Endothelial cell (in vitro differentiated cells): ENCODE results near the gene UNC93B1. TPM values are rescaled to one million over a fixed set of nuclear protein-coding genes. Genes with fewer than 3 reads are reported as not detected.

Experiments used
- DNase-seq: peaks from one replicate; pipeline ENCODE4 v3.0.0; 2021; ENCODE audit warnings: low spot score
- H3K27ac Mint-ChIP-seq: one replicate; pipeline ENCODE4 v1.8.0; 2021; ENCODE audit warnings: mixed read lengths, inconsistent platforms; ENCODE audit not compliant: unreplicated experiment
- H3K27me3 Mint-ChIP-seq: one replicate; pipeline ENCODE4 v1.8.0; 2021; ENCODE audit warnings: mild to moderate bottlenecking, moderate library complexity, mixed read lengths, inconsistent platforms; ENCODE audit not compliant: unreplicated experiment
- H3K36me3 Mint-ChIP-seq: one replicate; pipeline ENCODE4 v1.8.0; 2021; ENCODE audit warnings: mild to moderate bottlenecking, low read depth, mixed read lengths, inconsistent platforms; ENCODE audit not compliant: unreplicated experiment
- H3K4me1 Mint-ChIP-seq: one replicate; pipeline ENCODE4 v1.8.0; 2021; ENCODE audit warnings: mild to moderate bottlenecking, mixed read lengths, inconsistent platforms; ENCODE audit not compliant: unreplicated experiment
- H3K4me3 Mint-ChIP-seq: one replicate; pipeline ENCODE4 v1.8.0; 2021; ENCODE audit warnings: mild to moderate bottlenecking, mixed read lengths, inconsistent platforms; ENCODE audit not compliant: unreplicated experiment
- H3K9me3 Mint-ChIP-seq: one replicate; pipeline ENCODE4 v1.8.0; 2021; ENCODE audit warnings: mixed read lengths, inconsistent platforms; ENCODE audit not compliant: unreplicated experiment
- CTCF ChIP-seq: fragments of 200-600 bp; sonication (generic); IDR thresholded peaks from one replicate; pipeline ENCODE4 v1.5.0; 2021; ENCODE audit warnings: antibody characterized with exemption; ENCODE audit not compliant: unreplicated experiment
- total RNA-seq: library from RNA; stranded (reverse); fragmentation: NEBNext Ultra II Directional; extraction: Animal tissue kit (Norgen Biotek cat#: 25700); gene quantifications from one replicate; pipeline ENCODE4 v1.2.1, GENCODE V29; 2021; ENCODE audit not compliant: unreplicated experiment

Gene UNC93B1
- total RNA-seq, 1 donor from 2014 or later, result 13.1 TPM

- no peak for DNase-seq
- Mint-ChIP-seq H3K27ac (no peak overlapping the region), H3K27me3 (peaks cover 6% of the 10 kb centered on the region), H3K9me3 (no peaks in the 10 kb centered on the region), H3K36me3 (peaks cover 3% of the 10 kb centered on the region), H3K4me1 (peaks cover 3% of the 10 kb centered on the region), H3K4me3 (no peak overlapping the region)
- no peak for TF ChIP-seq CTCF
Measured at GRCh38 chr11:68044898-68045351, 41.0 kb upstream of the UNC93B1 start.

- no peaks in the 10 kb centered on the region for H3K9me3 Mint-ChIP-seq
- TF ChIP-seq CTCF, result no peak
- peaks cover 6% of the 10 kb centered on the region for H3K27me3 Mint-ChIP-seq
Measured at GRCh38 chr11:68044145-68044813, 40.4 kb upstream of the UNC93B1 start.

GRCh38 chr11:68043349-68044144 lies 39.6 kb upstream of the UNC93B1 start:
- H3K36me3 Mint-ChIP-seq, result peaks cover 3% of the 10 kb centered on the region
- peaks cover 5% of the 10 kb centered on the region for H3K4me1 Mint-ChIP-seq
- no peak for TF ChIP-seq CTCF
- peaks cover 6% of the 10 kb centered on the region for H3K27me3 Mint-ChIP-seq
- no peaks in the 10 kb centered on the region for H3K9me3 Mint-ChIP-seq
- H3K4me3 Mint-ChIP-seq, result no peak overlapping the region
- no peak overlapping the region for H3K27ac Mint-ChIP-seq
- DNase-seq, result no peak

More at GRCh38 chr11:68044145-68044813, 40.4 kb upstream of the UNC93B1 start:
- Mint-ChIP-seq H3K36me3 (peaks cover 3% of the 10 kb centered on the region), H3K4me3 (no peak overlapping the region), H3K4me1 (peaks cover 5% of the 10 kb centered on the region), H3K27ac (no peak overlapping the region)
- DNase-seq, result no peak

GRCh38 chr11:68043029-68043348 lies 39.1 kb upstream of the UNC93B1 start:
- H3K27ac Mint-ChIP-seq, result no peak overlapping the region
- H3K9me3 Mint-ChIP-seq, result no peaks in the 10 kb centered on the region
- peaks cover 3% of the 10 kb centered on the region for H3K36me3 Mint-ChIP-seq
- H3K27me3 Mint-ChIP-seq, result peaks cover 4% of the 10 kb centered on the region
- H3K4me1 Mint-ChIP-seq, result peaks cover 5% of the 10 kb centered on the region
- TF ChIP-seq CTCF, result no peak
- DNase-seq, result no peak
- H3K4me3 Mint-ChIP-seq, result no peak overlapping the region
